Nucleus accumbens (tissue), 56 donors: Measurements from ENCODE around the gene HEBP1.
"Not testable (repeated sequence)": the region's sequence is repeated elsewhere in the genome, so short reads cannot be mapped to it uniquely, and the experiment has no call there.

Experiments
- DNase-seq, 56 donors: peaks; one replicate each; lab custom pipeline; 2025; lab: John Stamatoyannopoulos, UW

HEBP1 gene

GRCh38 chr12:12999959-13000615, at the start of gene HEBP1:
TSS of gene HEBP1 (minus strand) at chr12:13000265. CDS start at chr12:13000114, 151 bp downstream.
- DNase-seq, result peak; percentile 57 to 99 (median 95)

DNA sequence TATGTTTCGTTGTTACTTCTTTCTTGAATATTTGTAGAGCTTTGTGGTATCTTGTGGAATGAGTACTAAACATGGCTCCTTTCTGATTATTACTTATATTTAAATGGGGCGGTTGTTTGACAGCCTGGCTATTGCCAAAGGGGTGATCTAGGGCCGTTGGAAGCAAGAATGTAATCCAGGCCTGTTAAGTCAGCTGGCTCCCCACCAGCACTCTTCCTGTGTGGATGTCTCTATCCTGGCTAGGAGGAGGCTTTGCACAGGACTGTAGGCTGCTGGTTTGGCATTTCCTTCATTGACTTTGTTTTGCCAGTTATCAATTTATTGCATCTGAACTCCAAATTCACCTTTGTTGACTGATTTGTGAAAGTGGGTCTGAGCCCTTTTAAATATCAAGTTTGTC, 49.8 kb upstream of the HEBP1 start:
- no peak for DNase-seq

DNA sequence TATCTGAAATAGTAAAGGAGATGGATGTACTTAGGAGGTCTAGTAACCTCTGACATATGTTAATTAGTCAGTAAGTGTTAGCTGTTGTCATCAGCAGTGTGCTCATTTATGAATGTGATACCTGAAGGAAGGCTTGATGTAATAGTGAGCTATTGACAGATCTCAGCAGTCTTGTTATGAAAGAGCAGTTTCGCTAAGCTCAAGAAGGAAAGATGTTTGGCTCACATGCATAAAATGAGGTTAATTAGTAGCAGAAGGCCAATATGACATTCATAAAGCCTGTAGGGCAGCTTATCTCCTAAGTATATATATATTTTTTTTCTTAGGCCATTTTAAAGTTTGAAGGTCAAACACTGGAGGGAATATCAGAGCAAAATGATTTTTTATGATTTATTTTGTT, 46.9 kb upstream of the HEBP1 start:
- DNase-seq, result no peak

GRCh38 chr12:13045816-13046215, 45.8 kb upstream of the HEBP1 start:
- DNase-seq, result no peak

DNA sequence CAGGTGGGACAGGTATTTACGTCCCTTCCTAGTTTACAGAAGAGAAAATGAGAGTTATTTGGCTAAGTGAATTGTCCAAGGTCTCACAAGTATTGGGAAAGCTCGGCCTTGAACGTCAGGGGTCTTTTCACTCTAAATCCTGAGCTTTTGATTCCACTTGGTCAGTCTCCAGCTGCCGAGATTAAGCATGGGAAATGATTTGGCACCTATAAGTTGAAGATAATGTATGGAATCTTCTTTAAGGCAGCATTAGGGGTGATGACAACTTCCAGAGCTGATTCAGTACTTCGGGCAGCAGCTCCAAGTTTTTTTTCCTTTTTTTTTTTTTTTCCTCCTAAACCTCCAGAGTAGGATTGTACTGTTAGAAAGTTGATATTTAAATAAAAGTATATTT, 44.8 kb upstream of the HEBP1 start:
- DNase-seq, result no peak

- DNase-seq, result peak in 54 of 56 donors; percentile 34 to 85 (median 65)
Measured at GRCh38 chr12:13044002-13044905, 44.2 kb upstream of the HEBP1 start, which contains the start of gene FAM234B. TSS of gene FAM234B (plus strand) at chr12:13044381. CDS start at chr12:13044404, 23 bp downstream.

DNA sequence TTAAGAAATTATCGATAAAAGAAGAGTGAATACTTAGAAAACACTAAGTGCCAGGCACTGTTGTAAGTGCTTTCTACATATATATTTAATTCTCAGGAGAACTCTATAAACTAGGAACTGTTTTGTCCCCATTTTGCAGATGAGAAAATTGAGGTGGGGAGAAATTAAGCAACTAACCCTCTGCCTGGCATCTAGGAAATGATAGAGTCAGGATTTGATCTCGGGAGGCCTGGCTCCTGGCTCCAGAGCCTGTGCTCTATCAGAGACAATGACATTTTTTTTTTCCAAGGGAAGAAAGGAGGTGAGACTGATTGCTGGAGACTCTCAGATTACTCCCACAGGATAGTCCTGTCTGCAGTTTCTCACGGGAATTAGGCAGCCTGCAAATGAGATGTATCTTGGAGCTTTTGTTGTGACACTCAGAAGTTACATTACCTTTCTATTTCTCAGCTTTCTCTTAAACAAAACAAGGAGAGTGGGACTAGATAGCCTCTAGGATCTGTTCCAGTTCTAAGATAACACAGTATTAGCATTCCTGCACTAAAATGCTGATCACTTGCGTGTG, 42.7 kb upstream of the HEBP1 start:
- no peak for DNase-seq

DNA sequence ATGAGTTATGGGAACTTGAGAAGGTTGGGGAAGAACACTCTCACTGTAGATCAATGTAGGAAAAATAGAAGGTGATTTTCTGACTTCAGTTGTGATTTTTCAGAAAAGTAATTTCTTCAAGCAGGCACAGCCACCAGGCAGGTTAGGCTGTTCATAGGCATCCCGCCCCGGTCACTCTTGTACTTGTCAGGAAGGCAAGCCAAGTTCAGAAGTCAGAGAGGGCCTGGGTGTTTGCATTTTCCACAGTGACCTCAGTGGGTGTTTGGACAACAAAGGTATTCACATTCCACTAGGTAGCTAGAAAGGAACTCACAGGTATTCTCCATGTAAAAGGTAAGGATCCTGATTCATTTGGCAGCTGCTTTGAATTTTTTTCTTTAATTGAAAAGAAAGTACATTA, 41.2 kb upstream of the HEBP1 start:
- no peak for DNase-seq

GRCh38 chr12:13039328-13039956, 39.4 kb upstream of the HEBP1 start:
- no peak for DNase-seq

DNA sequence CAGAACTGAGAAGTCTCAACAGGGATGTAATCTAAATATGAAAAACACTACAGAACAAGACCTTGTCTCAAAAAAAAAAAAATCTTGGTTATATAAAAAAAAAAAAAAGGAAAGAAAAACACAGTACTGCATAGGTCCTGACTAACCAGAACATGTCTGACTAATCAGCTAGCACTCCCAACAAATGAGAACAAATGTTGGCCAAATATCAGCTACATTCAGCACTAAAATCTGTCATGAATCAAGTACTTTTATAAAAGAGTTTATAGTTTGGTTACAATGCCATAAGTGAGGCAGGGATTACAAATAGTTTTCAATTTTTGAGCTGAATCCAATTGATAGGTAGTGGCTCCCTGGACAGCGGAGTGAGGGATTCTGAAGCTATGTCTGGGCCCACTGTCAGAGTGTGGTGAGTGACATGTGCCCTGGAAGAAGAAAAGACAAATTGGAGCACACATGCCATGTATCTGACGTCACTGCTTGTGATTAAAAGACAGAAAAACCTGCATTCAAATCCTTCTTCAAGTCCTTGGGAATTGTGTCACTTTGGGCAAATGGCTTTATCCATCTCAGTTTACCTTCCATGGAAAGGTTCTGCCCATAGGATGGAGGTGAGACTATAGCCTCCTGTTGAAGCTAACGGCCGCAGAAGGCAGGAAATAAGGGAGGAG, 38.6 kb upstream of the HEBP1 start:
- DNase-seq, result no peak

DNA sequence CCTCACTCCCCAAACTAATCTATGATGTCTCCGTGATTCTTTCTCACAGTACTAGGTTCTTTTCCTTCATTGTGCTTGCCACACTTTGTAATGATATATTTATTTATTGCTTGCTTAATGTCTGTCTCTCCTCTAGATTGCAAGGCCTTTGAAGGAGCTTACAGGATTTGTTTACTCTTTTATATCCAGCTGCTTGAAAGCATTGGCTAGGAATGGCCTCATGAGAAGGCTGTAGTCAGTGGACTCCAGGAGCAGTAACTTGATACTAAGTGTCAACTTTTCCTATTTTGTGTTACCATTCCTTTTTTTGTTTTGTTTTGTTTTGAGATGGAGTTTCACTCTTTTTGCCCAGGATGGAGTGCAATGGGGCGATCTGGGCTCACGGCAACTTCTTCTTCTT, 36.8 kb upstream of the HEBP1 start:
- no peak for DNase-seq

DNA sequence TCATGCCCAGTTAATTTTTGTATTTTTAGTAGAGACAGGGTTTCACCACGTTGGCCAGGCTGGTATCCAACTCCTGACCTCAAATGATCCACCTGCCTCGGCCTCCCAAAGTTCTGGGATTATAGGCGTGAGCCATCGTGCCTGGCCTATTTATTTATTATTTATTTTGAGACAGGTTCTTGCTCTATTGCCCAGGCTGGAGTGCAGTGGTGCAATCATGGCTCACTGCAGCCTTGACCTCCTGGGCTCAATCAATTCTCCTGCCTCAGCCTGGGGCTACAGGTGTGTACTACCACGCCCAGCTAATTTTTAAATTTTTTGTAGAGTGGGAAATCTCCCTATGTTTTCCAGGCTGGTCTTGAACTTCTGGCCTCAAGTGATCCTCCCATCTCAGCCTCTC, 35.3 kb upstream of the HEBP1 start:
- not testable (repeated sequence) for DNase-seq

DNA sequence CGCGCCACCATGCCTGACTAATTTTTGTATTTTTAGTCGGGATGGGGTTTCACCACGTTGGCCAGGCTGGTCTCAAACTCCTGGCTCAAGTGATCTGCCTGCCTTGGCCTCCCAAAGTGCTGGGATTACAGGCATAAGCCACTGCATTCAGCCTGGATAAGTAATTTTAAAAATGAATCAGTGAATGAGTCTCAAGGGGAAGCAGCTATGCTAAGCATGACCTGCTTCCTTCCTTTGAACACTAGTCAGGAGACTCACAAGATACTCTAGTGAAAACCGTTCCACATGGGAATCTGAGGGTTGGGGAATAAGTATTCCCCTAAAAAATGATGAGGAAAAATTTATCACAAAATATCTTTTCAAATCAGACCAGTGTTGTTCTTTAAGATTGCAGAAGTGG, 33.4 kb upstream of the HEBP1 start:
- no peak for DNase-seq

DNA sequence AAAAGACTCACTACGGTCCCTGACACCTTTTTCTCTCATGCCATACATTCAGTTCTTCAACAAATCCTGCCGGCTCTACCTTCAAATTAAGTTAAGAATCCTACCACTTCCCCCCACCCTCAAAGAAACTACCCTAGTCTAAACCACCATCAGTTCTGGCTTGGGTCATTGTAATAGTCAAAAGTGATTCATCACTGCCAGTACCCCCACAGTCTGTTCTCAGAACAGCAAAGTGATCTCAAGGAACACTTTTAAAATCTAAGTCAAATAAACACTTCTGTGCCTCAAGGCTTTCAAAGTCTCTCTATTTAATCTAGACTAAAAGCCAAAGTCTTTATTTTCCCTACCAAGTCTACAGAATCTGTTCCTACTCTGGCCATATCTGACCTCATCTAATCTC, 32.1 kb upstream of the HEBP1 start:
- DNase-seq, result no peak

GRCh38 chr12:13030541-13031291, 30.7 kb upstream of the HEBP1 start:
- DNase-seq, result no peak

- DNase-seq, result no peak
Measured at GRCh38 chr12:13028825-13029570, 28.9 kb upstream of the HEBP1 start.

DNA sequence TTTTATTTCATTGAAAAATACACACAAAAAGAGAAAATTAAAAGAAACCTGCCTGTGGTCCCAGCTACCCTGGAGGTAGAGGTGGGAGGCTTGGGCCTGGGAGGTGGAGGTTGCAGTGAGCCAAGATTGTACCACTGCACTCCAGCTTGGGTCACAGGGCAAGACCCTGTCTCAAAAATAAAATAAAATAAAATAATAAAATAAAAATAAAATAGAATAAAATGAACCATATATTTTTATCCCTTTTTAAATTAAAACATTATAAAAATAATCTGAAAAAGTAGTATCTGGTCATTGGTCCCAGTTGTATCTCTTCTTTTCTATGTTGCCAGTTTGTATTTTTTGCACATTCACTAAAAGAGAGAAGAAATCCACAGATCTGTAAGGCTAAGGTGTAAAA, 27.4 kb upstream of the HEBP1 start:
- DNase-seq, result no peak

DNA sequence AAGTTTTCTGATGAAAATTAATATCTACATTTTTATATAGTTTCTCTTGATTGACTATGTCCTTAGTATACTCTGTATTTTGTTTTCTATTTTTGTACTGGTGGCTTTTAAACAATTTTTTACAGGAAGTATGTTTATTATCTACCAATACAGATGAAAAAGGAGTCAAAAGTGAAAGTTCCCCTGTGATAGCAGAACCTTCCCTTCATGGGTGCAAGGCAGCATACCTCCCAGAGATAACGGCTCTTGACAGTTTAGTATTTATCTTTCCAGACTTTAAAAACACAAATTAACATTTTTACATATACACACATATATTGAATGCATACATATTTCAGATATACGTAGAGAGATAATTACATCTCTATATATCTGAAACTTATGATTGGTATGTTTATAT, 27.0 kb upstream of the HEBP1 start:
- no peak for DNase-seq

DNA sequence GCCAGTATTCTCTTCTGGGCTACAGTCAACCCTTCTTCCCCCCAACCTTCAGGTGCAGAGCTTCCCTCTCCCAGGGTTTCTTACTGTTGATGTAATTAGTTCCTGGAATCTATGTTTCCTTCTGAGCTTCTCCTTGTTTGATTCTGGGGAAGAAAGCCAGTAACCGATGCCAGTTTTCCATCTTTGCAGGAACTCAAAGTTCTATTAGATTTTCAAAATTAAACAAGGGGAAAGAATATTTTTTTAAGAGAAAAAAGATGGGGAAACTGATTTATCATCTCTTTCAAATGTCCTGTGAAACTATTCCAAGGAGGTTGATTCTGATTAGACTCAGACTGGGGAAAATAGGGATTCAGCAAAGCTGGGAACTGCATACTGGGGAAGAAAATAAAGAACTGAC, 26.2 kb upstream of the HEBP1 start:
- no peak for DNase-seq
